Amniotic epithelial cell (primary cell): ENCODE measurements around the gene FBXL12.
A peak's percentile ranks its signal among the peaks of the same experiment; 100 is the strongest.
"Not testable (repeated sequence)": the region's sequence is repeated elsewhere in the genome, so short reads cannot be mapped to it uniquely, and the experiment has no call there.

ENCODE experiments used
- DNase-seq: peaks from one replicate; pipeline ENCODE4 v3.0.0-alpha.2; 2010; ENCODE audit warnings: low read depth

Gene FBXL12

DNA sequence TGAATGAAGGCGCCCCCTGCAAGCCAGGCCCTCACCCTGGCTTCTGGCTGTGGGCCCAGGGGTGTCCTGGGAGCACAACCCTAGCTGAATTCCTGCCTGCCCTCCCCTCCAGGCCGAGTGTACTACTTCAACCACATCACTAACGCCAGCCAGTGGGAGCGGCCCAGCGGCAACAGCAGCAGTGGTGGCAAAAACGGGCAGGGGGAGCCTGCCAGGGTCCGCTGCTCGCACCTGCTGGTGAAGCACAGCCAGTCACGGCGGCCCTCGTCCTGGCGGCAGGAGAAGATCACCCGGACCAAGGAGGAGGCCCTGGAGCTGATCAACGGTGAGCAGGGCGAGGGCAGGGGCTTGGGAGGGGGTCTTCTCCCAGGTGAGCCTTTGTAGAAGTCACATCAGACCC is 19.4 kb upstream of the FBXL12 start:
- DNase-seq = no peak

DNA sequence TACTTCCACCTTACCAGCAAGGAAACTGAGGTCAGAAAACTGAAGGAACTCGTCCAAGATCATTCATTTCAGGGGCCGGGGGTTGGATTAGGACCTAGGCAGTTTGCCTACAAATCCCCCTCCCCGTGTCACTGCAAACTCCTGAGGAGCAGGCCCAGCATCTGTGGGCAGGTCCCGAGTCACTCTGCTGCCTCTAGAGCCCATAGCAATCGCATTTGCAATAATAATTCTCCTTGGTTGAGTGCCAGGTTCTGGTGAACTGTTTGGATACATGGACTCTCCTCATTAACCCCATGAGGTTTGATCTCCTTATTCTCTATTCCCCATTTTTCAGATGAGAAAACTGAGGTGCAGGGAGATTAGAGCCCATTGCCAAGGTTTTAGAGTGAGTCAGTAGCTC is 17.1 kb upstream of the FBXL12 start:
- DNase-seq = peak; percentile 11

DNA sequence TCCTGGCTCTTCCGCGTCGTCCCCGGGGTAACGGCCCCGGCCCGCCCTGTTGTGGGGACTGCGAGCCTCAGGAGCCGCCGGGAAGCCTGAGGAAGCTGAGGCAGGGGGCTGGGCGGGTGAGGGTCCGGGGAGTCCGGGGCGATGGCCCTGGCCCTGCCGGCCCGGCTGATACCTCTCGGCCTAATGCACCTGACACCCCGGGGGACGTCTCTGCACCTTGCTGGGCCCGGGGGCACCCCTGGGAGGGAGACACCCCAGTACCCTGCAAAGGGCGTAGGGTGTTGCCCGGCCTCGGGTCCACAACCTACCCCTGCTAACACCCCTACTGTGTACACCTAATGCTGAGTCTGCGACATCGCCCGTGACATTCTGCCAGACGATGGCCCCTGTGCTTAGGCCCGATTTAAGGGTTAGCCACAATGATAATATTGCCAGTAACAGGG is 16.6 kb upstream of the FBXL12 start:
- DNase-seq = no peak

DNA sequence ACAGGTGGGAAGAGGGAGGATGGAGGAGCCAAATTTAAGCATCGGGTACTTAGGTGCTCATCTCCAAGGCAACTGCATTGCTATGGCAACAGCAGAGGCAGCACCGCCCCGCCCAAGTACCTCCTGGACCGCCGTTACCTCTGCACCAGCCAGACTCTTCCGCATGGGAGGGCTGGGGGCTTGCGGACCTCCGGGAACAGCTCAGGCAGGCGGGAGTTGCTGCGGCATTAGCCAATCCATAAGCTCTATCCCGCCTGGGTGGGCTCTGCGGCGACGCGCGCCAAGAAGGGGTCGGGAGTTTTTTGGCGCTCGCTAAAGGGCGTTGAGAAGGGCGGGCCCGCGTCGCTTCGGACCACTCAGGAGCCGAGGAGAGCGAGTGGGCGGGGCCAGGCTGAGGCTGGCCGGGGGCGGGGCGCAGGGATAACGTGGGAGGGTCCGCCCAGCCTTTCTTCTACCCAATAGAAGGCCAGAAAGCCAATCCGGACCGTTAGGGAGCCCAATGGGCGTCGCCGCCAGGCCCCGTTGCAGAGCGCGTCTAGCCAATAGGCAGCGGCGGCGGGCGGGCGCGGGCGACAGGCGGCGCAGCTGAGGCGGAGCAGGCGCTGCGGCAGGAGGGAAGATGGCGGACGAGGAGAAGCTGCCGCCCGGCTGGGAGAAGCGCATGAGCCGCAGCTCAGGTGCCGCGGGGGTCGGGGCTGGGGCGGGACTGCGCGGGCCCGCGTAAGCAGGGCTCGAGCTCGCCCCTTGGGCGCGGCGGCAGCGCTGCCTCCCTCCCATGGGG is 16.0 kb upstream of the FBXL12 start, which contains the start of gene PIN1:
Gene PIN1 (plus strand): TSS at position 593 of the 781 bp plus-strand sequence. CDS start 27 bp downstream, at position 620.
- peak; percentile 97 for DNase-seq

DNA sequence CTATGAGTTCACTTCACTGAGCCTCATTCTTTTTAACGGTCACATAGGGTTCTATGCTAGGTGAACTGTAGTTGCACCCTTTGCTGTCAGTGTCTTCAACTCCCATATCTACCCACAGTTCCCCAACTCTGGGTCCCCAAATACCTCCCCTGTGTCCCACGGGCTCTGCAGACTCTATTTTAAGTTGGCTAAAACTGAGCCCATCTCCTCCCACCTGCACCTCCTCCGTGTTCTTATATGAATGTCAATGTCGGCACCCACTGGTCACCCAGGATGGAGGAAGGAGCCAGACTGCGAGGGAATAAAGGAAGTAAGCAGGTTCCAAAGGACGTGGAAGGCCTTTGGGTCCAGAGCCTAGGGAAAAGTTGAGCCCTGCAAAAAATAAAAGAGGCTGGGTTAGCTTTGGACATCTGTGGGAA is 15.4 kb upstream of the FBXL12 start:
- DNase-seq = no peak

DNA sequence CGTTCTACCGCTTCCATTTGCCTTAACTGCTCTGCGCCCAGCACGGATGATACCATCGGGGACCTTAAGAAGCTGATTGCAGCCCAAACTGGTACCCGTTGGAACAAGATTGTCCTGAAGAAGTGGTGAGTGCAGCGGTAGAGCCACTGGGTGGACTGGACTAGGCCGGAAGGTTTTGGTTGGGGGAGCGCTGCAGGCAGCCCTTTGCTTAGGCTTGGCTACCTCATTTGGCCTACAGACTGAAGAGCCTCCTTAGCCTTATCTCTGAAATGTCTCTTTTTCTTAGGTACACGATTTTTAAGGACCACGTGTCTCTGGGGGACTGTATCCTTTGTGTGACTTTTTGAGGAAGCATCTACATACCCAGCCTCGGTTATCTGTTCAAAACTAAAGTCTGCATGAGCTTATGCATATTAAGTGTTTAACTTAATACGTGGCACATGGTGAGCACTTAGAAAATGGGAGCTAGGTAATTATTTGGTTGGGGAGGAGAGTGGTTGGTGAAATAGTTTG is 9.7 kb upstream of the FBXL12 start:
- DNase-seq = no peak

DNA sequence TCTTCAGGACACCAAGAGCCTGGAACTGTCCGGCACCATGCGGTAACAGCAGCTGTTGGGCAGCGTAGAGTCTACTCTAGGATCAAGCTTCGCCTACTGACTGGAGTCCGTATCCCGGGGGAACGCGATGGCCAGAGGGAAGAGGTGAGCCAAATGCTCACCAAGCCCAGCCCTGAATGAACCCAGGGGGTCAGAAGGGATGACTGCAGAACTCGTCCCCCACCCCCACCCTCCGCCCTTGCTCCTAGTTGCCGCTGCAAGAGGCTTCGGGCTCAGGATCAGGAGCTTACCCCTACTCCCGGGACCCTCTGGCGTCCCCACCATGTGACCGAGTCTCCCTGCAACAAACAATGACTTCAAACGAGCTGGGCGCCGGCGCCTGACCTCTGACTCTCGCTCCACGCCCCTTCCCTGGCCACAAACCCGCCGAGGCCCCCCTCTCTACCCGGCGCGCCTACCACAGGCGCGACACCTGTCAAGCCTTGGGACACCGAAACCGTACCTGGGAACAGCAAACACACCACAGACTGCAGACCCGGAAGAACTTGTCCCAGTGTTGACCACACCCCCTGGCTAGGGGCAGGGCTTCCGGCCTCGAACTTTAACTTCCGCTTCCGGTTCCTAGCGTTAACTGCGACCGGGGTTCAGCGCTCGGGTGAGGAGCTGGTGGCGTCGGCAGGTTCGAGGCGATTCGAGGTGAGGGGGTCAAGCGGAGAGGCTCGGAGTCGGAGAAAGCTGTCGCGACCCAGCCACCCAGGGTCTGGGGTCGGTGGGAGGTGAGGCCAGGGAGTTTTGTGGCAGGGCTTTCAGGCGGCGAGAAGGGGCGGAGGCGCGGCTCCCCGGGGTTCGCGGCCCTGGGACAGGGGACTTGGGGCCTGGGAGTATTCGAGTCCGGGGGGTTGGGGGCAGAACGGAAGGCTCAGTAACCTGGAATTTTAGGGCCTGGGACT is 8.7 kb upstream of the FBXL12 start, which contains the start of gene UBL5:
Gene UBL5 (plus strand): TSS at position 630 of the 950 bp plus-strand sequence. CDS start 420 bp downstream, outside the sequence.
- DNase-seq = peak; percentile 78

DNA sequence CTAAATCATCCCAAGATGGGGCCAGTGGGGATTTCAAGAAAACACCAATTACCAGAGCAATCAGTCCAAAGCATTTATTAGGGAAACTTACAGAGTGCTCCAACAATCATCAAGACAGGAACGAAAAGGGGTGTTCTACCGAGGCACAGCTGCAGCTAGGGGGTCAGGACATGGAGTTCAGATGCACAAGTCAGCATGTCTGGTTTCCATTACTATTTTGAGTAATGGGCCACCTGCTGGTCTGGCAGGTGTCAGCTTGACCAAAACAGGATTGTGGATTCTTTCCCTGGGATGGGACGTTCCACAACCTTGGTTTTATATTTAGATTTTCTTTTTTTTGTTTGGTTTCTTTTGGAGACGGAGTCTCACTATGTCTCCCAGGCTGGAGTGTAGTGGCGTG is 4.9 kb upstream of the FBXL12 start:
- no peak for DNase-seq

DNA sequence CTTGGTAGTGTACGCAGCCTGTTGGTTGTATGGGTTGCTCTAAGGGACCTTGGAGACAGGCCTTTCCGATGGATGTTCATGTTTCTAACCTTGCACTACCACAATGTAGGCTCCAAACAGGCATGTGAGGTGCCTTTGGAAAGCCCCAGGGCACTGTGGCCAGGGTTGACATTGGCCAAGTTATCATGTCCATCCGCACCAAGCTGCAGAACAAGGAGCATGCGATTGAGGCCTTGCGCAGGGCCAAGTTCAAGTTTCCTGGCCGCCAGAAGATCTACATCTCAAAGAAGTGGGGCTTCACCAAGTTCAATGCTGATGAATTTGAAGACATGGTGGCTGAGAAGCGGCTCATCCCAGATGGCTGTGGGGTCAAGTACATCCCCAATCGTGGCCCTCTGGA is 1.2 kb upstream of the FBXL12 start:
- not testable (repeated sequence) for DNase-seq

DNA sequence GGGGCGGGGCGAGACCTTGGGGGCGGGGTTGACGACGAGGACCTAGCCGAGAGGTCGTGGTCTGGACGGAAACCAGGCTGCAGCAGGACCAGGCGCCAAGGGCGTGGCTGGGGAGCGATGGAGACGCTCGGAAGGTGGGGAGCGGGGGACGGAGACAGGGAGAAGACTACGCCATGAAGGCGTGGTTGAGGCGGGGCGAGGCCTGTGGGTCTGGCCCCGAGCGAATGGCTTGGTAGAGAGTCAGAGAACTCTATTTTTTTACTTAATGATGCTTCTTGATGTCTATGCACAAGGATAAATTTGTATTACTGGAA is 674 bp upstream of the FBXL12 start:
- DNase-seq = no peak

DNA sequence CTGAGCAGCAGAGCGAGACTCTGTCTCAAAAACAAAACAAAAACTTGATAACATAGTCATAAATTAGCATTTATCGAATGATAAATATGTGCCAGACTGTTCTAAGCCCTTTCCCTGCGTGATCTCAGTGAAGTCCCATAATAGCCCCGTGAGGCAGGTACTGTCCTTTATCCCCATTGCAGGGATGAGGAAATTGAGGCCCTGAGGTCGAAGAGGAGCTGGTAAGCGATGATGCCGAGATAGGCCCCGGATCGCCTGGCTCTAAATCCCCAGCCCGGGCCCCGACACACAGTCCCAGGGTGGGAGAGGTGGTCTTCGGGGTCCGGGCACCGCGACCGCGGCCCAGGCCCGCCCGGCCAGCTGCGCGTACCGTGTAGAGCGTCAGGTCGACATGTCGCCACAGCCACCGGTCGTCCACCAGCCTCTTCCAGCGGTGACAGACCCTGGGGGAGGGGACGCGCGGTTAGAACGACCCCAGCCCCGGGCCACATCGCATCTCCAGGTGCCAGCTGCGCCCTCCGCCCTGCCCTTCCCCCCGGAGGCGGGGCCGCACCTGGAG is 625 bp downstream of the FBXL12 start:
- no peak for DNase-seq

DNA sequence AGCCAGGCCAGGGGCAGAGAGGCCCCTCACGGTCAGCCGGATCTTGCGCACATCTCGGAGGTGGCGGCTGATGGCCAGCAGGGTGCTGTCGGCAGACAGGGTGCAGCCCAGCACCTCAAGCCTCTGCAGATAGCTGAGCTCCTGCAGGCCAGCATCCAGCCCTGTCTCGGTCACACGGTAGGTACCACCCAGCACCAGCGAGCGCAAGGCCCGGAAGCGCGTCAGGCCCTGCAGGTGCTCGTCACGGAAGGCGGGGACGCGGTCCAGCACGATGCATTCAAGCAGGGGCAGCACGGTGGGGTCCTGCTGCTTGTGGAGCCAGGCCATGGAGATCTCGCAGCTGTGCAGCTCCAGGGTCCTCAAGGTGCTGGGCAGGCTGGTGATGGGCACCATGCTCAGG is 7.7 kb downstream of the FBXL12 start:
- DNase-seq = no peak

DNA sequence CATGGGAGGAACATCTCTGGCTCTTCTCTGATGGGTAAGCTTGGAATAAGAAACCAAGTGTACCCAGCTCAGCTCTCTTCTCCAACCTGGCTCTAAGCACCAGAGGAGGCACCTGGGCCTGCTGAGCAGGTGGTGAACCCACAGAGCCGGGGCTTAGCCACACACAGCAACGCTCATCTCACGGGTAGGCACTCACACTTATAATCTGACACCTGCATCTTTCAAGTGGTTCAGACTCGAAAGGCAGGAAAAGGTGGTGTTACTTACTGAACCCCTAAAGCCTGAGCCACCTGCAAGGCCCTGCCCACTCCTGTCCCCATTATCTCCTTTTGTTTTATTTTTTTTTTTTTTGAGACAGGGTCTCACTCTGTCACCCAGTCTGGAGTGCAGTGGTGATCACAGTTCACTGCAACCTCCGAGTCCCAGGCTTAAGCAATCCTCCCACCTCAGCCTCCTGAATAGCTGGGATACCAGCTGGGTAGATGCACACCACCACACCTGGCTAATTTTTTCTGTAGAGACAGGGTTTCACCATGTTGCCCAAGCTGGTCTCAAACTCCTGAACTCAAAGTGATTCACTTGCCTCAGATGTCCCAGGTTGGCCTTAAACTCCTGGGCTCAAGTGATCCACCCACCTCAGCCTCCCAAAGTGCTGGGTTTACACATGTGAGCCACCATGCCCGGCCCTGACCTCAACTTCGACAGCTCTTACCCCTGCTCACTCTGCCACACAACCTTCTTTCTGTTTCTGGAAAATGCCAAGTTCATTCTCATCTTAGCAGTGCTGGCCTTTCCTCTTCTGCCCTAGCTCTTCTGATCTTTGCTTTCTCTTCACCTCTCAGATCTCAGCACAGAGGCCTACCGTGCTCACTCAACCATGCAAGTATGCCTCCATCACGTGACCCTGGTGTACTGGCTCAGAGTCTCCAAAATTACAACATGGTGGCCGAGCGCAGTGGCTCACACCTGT is 9.7 kb downstream of the FBXL12 start:
- no peak for DNase-seq

DNA sequence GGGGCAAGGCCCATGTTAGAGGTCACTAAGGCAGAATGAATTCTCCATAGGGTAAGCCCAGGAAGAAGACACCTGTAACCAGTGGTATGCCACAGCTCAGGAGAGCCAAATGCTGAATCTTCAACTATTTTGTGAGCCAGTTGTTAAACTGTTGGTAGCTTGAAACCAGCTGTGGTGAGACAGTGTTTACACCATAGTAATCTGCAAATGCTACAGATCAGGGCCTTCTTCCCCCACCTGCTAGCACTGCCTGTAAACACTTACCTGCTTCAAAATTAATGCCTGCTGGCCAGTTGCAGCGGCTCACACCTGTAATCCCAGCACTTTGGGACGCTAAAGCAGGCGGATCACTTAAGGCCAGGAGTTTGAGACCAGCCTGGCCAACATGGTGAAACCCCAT is 12.1 kb downstream of the FBXL12 start:
- DNase-seq = no peak

DNA sequence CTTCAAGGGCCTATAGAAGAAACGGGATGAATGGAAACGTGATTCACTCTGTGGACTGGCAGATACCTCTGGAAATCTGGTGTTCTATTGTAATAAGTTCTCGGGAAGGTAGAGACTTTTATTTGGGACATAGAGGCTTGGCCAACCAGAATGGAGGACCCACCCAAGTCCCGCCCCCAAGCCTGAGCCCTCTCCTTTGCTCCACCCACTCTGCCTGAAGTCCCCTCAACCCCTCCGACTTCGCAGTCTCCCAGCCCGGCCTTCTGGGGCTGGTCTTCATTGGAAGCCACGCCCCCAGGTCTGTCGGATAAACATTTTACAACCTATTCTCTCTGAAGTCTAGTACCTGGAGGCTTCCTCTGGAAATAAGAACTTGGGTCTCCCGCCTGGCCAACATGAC is 16.9 kb downstream of the FBXL12 start:
- DNase-seq = no peak

DNA sequence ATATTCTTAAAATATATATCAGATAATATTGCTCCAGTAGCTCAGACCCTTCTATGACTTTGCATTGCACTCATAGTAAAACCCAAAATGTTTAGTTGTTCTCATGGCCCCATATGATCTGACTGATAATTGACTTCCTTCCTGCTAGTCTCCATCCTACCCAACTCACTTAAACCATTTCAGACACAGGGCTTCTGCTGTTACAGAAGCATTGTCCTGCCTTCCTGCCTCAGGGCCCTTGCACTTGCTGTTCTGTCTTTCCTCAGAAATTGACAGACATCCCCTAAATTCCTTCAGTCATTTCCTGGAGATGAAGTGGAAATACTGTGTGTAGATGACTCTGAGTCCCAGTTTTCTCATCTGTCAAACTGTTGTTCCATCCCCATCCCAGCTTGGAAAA is 19.7 kb downstream of the FBXL12 start:
- DNase-seq = no peak

DNA sequence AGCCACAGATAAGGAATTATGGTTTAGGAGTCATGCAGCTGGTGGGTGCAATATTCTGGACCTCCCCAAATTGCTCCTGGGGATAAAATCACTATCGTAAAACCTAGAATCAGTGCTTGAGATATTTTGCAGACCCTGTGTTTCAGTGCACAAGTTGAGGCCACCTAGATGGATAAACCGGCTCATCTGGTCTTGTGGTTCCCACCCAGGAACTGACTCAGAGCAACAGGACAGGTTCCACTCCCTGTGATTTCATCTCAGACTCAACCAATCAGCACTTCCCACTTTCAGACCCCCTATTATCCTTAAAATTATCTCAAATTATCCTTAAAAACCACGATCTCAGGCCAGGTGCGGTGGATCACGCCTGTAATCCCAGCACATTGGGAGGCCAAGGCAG is 21.0 kb downstream of the FBXL12 start:
- DNase-seq = no peak

DNA sequence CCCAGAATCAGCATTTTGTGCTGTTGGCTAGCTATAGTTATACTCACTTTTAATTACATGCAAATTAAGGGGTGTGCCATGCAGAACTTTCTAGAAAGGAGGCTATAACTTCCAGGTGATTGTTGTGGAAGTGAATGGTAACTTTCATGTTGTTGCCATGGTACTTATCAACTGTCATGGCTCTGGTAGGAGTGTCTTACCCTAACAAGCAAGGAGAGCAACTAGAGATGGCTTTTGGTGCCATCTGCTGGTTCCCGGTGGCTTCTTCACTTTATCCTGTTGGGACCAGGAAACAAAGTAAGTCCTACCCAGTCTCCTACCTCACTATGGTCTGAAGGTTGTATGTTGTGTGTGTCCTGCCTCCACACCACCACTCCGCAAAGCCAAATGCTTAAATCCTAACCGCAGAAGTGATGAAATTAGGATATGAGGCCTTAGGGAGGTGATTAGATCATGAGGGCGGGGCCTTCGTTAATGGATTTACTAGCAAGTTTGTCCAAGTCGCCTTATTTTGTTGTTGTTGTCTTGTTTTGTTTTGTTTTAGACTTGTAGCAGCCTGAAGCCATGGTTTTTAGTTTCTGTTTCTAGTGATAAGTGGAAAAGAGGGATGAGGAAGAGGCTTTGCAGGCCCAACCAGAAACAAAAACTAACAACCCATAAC is 22.6 kb downstream of the FBXL12 start:
- DNase-seq = peak; percentile 91

DNA sequence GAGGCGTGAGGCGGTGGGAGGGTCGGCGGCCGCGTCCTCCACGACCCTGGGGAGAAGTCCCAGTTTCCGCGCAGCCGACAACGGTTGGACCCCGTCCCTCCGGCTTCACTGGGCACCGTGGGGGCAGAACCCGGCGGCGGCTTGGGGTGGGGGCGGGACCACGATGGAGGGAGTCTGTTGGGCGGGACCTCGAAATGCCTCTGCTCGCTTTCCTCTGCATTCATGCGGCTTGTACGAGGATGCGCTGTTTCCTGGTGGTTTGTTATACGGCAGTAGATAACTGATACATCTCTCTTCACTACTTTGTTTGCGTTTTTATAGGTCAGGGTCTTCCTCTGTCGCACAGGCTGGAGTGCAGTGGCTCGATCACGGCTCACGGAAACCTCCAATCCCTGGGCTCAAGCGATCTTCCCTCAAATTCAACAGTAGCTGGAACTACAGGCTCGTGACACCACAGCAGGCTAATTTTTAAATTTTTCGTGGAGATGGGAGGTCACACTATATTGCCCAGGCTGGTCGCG is 25.7 kb downstream of the FBXL12 start:
- peak; percentile 58 for DNase-seq
